Mammary epithelial cell (primary cell): ENCODE results near the gene UCN2.

ENCODE experiments used
- CTCF ChIP-seq, 2 donors: IDR thresholded peaks in 1 of 2; conservative IDR thresholded peaks in 1 of 2; 2 replicates each; pipeline ENCODE4 v1.5.1; 2011 to 2012; ENCODE audit warnings: inconsistent platforms in 2 of 2, low read length in 2 of 2, mild to moderate bottlenecking in 2 of 2, control low read depth in 1 of 2, low read depth in 1 of 2; ENCODE audit not compliant: insufficient read depth in 1 of 2; ENCODE audit errors: extremely low read depth in 1 of 2
- EZH2 ChIP-seq: IDR thresholded peaks from 2 replicates; pipeline ENCODE4 v1.6.1; 2012; ENCODE audit warnings: low read length, inconsistent platforms, borderline replicate concordance

DNA sequence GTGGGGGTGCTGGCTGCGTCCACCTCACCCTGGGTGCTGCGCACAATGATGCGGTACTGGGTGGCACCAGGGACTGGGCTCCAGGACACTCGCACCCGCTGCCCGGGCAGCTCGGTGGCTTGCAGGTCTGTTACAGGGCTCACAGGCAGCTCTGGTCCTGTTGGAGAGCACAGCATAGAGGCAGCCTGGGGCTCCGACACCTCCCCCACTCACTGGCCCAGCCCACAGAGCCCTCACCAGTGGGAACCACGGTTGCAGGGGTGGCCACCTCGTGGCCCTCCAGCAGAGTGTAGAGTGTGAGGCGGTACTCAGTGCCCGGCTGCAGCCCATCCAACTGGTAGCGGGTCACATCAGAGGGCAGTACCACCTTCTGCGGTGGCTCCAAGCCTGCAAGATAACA lies 27.9 kb upstream of the UCN2 start:
- TF ChIP-seq EZH2, result no peak
- TF ChIP-seq CTCF (conservative IDR thresholded peaks at IDR 0.05 in 1 of 2, IDR thresholded peaks at IDR 0.05 in 1 of 2; ENCODE audit: extremely low read depth in 1 of 2, insufficient read depth in 1 of 2, low read depth in 1 of 2, low read length in 2 of 2), result no peak
